ENCODE data around the gene TRIM41. TPM values are rescaled to one million over a fixed set of nuclear protein-coding genes. Genes with fewer than 3 reads are reported as not detected.

Gene TRIM41
- total RNA-seq, 1 donor from 2014 or later, result 26.9 TPM

DNA sequence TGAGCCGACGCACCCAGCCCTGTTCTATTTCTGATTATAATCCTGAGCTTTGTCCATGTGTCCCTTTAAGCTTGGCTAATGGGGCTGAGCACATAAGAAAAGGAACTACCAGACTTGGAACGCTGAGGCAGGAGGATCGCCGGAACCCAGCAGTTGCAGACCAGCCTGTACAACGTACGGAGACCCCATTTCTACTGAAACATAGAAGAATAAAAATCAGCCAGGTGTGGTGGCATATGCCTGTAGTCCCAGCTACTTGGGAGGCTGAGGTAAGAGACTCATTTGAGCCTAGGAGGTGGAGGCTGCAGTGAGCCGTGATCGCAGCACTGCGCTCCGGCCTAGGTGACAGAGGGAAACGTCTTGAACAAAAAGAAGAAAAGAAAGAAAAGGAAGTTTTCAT lies 40.4 kb upstream of the TRIM41 start:
- H3K9me3 ChIP-seq, result no peaks in the 10 kb centered on the region
- ATAC-seq (no peak), DNase-seq (no peak)
- intact Hi-C loops (cut with DNase I), result no loop called here
- no peak overlapping the region for H3K27ac ChIP-seq
- TF ChIP-seq CTCF (IDR thresholded peaks at IDR 0.05), result no peak
- no peaks in the 10 kb centered on the region for H3K27me3 ChIP-seq
- H3K4me3 ChIP-seq, result no peak overlapping the region
- H3K4me1 ChIP-seq, result no peaks in the 10 kb centered on the region
- no peaks in the 10 kb centered on the region for H3K36me3 ChIP-seq

- TF ChIP-seq CTCF (IDR thresholded peaks at IDR 0.05), result no peak
- H3K27ac ChIP-seq, result no peak overlapping the region
- DNase-seq (no peak), ATAC-seq (no peak)
- intact Hi-C loops (cut with DNase I), result no loop called here
- no peaks in the 10 kb centered on the region for H3K36me3 ChIP-seq
- H3K4me1 ChIP-seq, result no peaks in the 10 kb centered on the region
- H3K27me3 ChIP-seq, result no peaks in the 10 kb centered on the region
- no peaks in the 10 kb centered on the region for H3K9me3 ChIP-seq
- H3K4me3 ChIP-seq, result peak overlapping the region; percentile 57
Observed at GRCh38 chr5:181184845-181185216, 38.2 kb upstream of the TRIM41 start.

DNA sequence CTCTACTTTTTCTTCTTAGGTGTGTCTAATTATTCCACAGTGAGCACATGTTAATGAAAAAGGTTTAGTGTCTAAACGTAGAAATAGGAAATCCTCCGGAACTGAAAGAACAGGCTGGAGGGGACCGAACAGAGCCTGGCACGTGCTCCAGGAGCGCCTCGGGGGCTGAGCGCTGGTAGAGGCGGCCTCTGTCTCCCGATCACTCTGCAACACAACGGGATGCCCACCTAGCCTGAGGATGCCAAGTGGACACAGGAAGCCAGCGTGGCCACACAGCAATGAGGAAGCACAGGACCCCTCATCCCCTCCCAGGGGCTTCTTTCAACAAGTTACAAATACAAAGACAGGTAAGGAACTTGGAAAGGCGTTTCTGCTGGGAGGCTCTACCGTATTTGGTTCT lies 37.5 kb upstream of the TRIM41 start:
- intact Hi-C loops (cut with DNase I), result no loop called here
- no peak for ATAC-seq
- Histone ChIP-seq H3K27me3 (no peaks in the 10 kb centered on the region), H3K27ac (no peak overlapping the region), H3K4me1 (no peaks in the 10 kb centered on the region), H3K36me3 (no peaks in the 10 kb centered on the region), H3K4me3 (no peak overlapping the region), H3K9me3 (no peaks in the 10 kb centered on the region)
- no peak for TF ChIP-seq CTCF (IDR thresholded peaks at IDR 0.05)
- no peak for DNase-seq

DNA sequence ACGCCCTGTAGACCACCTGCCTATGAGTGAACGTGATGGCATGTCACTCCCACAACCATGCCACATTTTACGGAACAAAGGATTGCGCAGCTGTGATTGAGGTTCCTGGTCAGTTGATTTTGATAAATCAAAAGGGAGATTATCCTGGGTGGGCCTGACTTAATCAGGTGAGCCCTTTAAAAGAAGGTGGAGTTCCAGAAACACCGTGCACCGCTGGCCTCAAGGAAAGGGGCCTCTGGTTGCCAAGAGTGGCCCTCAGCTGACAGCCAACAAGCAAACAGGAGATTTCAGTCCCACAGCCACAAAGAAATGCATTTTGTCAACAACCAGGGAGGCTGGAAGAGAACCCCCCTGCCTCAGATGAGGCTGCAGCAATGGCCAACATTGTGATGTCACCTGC lies 37.1 kb upstream of the TRIM41 start:
- H3K27ac ChIP-seq, result no peak overlapping the region
- H3K27me3 ChIP-seq, result no peaks in the 10 kb centered on the region
- DNase-seq (no peak), ATAC-seq (no peak)
- H3K4me1 ChIP-seq, result no peaks in the 10 kb centered on the region
- no peak overlapping the region for H3K4me3 ChIP-seq
- no peaks in the 10 kb centered on the region for H3K9me3 ChIP-seq
- intact Hi-C loops (cut with DNase I), result no loop called here
- no peaks in the 10 kb centered on the region for H3K36me3 ChIP-seq
- no peak for TF ChIP-seq CTCF (IDR thresholded peaks at IDR 0.05)

DNA sequence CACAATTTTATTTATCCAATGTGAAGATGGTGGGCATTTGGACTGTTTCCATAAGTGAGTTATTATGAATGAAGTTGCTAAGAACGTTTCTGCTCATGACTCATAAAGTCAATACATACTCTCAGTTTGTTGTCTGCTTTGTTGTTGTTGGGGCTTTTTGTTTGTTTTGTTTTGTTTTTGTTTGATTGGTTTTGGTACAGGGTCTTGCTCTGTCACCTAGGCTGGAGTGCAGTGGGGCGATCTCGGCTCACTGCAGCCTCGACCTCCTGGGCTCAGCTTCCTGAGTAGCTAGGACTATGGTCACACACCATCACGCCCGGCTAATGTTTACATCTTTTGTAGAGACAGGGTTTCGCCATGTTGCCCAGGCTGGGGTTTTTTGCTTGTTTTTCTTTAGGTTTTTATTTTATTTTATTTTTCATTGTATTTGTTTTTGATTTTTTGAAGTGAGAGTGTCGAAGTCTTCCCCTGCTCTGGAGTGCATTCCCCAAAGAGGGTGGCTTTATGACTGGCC lies 36.0 kb upstream of the TRIM41 start:
- H3K27ac ChIP-seq, result no peak overlapping the region
- ATAC-seq, result no peak
- H3K4me3 ChIP-seq, result no peak overlapping the region
- no peaks in the 10 kb centered on the region for H3K4me1 ChIP-seq
- intact Hi-C loops (cut with DNase I), result no loop called here
- no peaks in the 10 kb centered on the region for H3K9me3 ChIP-seq
- TF ChIP-seq CTCF (IDR thresholded peaks at IDR 0.05), result no peak
- no peaks in the 10 kb centered on the region for H3K27me3 ChIP-seq
- no peaks in the 10 kb centered on the region for H3K36me3 ChIP-seq
- DNase-seq, result no peak
